ENCODE measurements around the gene PDZD7.

PDZD7 gene

DNA sequence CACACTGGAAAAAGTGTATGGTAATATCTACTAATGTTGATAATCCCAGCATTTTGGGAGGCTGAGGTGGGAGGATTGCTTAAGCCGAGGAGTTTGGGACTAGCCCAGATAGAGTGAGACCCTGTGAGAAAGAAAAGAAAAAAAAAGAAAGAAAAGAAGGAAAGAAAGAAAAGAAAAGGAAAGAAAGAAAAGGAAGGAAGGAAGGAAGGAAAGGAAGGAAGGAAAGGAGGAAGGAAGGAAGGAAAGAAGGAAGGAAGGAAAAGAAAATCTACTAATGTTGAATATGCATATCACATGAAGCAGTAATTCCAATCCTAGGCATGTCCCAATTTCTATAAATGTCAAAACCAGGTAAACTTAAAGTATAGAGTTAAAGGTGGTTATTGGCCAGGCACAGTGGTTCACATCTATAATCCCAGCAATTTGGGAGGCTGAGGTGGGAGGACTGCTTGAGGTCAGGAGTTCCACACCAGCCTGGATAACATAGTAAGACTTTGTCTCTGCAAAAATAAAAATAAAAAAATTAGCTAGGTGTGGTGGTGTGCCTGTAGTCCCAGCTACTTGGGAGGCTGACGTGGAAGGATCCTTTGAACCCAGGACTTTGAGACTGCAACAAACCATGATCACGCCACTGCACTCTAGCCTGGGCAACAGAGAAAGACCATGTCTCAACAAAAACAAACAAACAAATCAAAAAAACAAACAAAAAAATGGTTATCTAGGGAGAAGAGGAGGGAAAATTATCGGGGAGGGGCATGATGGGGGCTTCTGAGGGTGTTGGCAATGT lies 25.6 kb upstream of the PDZD7 start:
- DNase-seq (ENCODE audit: low read depth, low spot score): no peak
- ChIA-PET POLR2A (no interaction called here), CTCF (interaction anchor here (0.6 to 35.4 kb wide), 8 partner anchors 1 to 85 kb away, joined by 3 to 1481 read pairs (median 114); partner anchors contain the start of genes KAZALD1, PDZD7 and SFXN3)
- no peak for TF ChIP-seq CTCF (IDR thresholded peaks at IDR 0.05; ENCODE audit: insufficient read depth, low read length, missing control alignments)
- no peak overlapping the region for H3K4me3 ChIP-seq (ENCODE audit: low read depth, low read length)

DNA sequence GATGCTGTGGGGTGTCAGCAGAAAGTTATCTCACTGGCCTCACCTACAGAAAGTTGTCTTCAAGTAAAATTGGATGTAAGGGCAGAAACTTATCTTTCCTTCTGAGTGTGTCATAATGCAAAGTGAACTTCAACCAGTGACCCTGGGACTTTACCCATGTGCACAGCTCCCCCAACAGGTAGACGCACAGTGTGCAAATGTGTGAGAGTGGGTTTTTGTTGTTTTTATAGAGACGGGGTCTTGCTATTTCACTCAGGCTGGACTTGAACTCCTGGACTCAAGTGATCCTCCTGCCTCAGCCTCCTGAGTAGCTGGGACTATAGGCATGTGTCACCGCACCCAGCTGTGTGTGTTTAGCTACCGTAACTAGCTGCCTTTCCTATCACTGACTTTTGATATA lies 24.5 kb upstream of the PDZD7 start:
- CTCF ChIA-PET: interaction anchor here (0.6 to 35.4 kb wide), 7 partner anchors 0 to 99 kb away, joined by 3 to 1481 read pairs (median 9); partner anchors contain the start of genes KAZALD1, PDZD7 and SFXN3
- no peak overlapping the region for H3K4me3 ChIP-seq (ENCODE audit: low read depth, low read length)
- no peak for TF ChIP-seq CTCF (IDR thresholded peaks at IDR 0.05; ENCODE audit: insufficient read depth, low read length, missing control alignments)
- POLR2A ChIA-PET: no interaction called here
- DNase-seq (ENCODE audit: low read depth, low spot score): no peak

DNA sequence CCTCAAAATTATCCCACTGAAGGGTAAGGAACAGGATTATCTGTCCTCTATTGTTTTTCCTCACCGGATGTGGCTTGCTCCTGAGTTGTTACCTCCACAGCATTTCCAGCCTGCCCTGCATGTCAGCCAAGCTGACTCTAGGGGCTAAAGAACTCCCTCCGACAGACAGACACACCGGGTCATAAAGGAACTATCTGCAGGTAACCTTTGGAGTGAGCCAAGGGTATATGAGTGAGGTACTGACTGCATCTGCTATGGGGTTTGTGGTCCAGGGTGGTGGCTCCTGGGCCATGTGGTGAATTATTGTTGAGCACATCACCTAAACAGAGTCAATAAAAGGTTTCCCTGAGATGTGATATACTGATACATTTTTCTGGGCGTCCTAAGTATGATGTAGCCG lies 23.9 kb upstream of the PDZD7 start:
- POLR2A ChIA-PET: no interaction called here
- TF ChIP-seq CTCF (IDR thresholded peaks at IDR 0.05; ENCODE audit: insufficient read depth, low read length, missing control alignments): no peak
- CTCF ChIA-PET: interaction anchor here (0.7 to 35.4 kb wide), 6 partner anchors 1 to 87 kb away, joined by 3 to 1481 read pairs (median 69); partner anchors contain the start of genes KAZALD1, PDZD7 and SFXN3
- no peak overlapping the region for H3K4me3 ChIP-seq (ENCODE audit: low read depth, low read length)
- DNase-seq (ENCODE audit: low read depth, low spot score): no peak

GRCh38 chr10:101054351-101054750 lies 23.4 kb upstream of the PDZD7 start:
- DNase-seq (ENCODE audit: low read depth, low spot score): no peak
- H3K4me3 ChIP-seq (ENCODE audit: low read depth, low read length): no peak overlapping the region
- ChIA-PET CTCF (interaction anchor here (0.7 to 35.4 kb wide), 4 partner anchors 1 to 54 kb away, joined by 3 to 1481 read pairs (median 745); partner anchors contain the start of genes KAZALD1, LZTS2, PDZD7 and SFXN3), POLR2A (no interaction called here)
- TF ChIP-seq CTCF (IDR thresholded peaks at IDR 0.05; ENCODE audit: insufficient read depth, low read length, missing control alignments): no peak

GRCh38 chr10:101053516-101053915 lies 22.6 kb upstream of the PDZD7 start:
- CTCF ChIA-PET: interaction anchor here (0.7 to 35.4 kb wide), 6 partner anchors 2 to 89 kb away, joined by 3 to 1481 read pairs (median 42); partner anchors contain the start of genes KAZALD1, LZTS2, PDZD7 and SFXN3
- DNase-seq (ENCODE audit: low read depth, low spot score): no peak
- H3K4me3 ChIP-seq (ENCODE audit: low read depth, low read length): no peak overlapping the region
- TF ChIP-seq CTCF (IDR thresholded peaks at IDR 0.05; ENCODE audit: insufficient read depth, low read length, missing control alignments): no peak
- POLR2A ChIA-PET: interaction anchor here (4.0 kb wide), 1 partner anchor 11 kb away, joined by 19 read pairs; no protein-coding TSS in a partner anchor

- TF ChIP-seq CTCF (IDR thresholded peaks at IDR 0.05; ENCODE audit: insufficient read depth, low read length, missing control alignments): no peak
- H3K4me3 ChIP-seq (ENCODE audit: low read depth, low read length): no peak overlapping the region
- DNase-seq (ENCODE audit: low read depth, low spot score): no peak
- CTCF ChIA-PET: interaction anchor here (0.9 to 35.4 kb wide), 14 partner anchors 3 to 518 kb away, joined by 3 to 1481 read pairs (median 6); partner anchors contain the start of genes KAZALD1, PDZD7 and SFXN3
- POLR2A ChIA-PET: interaction anchor here (1.1 to 4.0 kb wide), 4 partner anchors 9 to 90 kb away, joined by 4 to 19 read pairs (median 8); partner anchors contain the start of gene KAZALD1
Measured at GRCh38 chr10:101052285-101052684, 21.4 kb upstream of the PDZD7 start.
